HG03521 (cell line): ENCODE results near the gene CACNA2D3.

ENCODE experiments used
- ATAC-seq: cut with Tn5 transposase; IDR thresholded peaks from one replicate; pipeline ENCODE4 v1.9.1; 2021; ENCODE audit warnings: mild to moderate bottlenecking, moderate library complexity; ENCODE audit not compliant: unreplicated experiment

Gene CACNA2D3

DNA sequence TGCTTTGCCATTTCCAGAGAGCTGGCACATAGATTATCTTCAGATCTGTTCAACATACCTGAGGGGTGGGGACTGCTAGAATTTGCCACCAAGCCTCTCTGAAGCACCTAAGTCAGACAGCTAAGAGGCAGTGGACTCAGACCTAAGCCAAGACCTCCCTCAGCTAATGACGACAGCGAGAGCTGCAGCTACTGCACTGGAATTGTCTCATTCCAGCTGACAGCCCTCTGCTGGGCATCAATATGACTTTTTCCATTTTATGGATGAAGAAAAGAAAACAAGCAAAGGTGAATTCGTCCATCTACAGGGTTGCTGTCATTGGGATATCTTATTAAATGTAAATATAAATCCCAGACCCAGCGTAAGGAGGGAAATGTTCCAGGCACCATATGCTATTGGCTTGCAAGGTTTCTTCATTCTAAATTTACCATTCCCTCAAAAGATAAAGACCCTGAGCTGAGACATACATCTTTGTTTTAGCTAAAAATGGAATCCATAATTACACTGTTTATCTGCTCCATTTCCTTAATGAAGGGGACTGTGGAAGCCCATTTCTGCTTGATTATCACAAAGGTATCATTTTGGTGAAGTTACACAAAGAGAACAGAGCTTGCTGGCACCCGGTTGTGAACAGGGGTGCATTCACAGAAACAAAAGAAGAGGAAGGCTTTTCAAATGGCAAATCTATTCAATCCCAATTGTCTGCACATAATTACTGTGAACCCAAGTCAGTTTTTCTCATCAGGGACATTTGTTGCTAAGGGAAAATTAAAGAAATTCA, 891.0 kb downstream of the CACNA2D3 start:
- ATAC-seq = no peak

GRCh38 chr3:55014081-55014480, 891.7 kb downstream of the CACNA2D3 start:
- no peak for ATAC-seq

- ATAC-seq = no peak
Observed at GRCh38 chr3:55014906-55015305, 892.6 kb downstream of the CACNA2D3 start.

- no peak for ATAC-seq
Observed at GRCh38 chr3:55017876-55018275, 895.5 kb downstream of the CACNA2D3 start.

DNA sequence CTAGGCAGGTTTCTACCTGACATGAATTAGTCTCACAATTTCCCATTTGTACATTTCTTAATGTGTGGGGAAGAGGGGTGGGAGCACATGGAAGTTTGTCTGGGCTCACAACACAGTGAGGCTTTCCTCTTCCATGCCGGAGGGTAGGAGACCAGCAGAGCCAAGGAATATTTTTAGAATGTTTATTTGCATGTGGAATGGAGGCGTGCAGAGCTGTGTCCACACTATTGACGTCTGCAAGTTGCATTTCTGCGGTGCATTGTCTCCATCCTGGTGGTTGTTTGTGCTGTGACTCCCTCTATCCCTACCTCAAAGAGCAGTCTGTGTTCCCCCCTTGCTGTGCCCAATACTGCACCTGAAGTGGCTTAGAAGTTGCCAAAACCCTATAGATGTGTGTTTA, 908.6 kb downstream of the CACNA2D3 start:
- ATAC-seq = no peak

DNA sequence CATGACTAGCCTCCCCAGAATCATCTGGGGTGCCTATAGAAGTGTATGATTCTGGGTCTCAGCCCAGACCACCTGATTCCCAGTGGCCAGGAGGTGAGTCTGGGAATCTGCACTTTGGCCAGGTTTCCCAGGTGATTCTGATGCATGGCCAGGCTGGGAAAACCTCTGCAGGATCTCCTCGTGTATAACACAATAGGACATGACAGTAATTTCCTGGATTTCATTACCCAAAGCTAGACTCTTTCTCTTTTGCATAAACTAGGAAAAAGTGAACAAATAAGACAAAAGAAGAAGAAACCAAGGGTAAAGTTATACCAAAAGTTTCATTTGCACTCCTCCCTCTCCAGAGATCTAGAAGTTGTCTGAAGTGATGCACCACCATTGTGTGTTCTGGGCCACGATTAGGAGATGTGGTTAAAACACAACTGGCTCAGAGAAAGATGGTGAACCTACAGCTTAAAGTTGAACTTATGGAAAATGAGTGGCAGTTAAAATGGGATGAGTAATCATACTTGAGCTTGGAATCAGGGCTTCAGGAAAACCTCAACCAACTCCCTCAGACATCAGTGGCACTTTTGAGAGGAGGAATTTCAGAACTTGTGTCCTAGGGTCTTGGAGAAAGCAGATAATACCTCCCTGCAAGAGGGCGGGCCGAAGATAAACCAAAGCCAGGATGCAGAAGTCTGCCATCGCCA, 914.7 kb downstream of the CACNA2D3 start:
- ATAC-seq = no peak

GRCh38 chr3:55042591-55042990, 920.2 kb downstream of the CACNA2D3 start:
- ATAC-seq = no peak

GRCh38 chr3:55044486-55044885, 922.1 kb downstream of the CACNA2D3 start:
- no peak for ATAC-seq

GRCh38 chr3:55059027-55059629, 936.8 kb downstream of the CACNA2D3 start:
- no peak for ATAC-seq

DNA sequence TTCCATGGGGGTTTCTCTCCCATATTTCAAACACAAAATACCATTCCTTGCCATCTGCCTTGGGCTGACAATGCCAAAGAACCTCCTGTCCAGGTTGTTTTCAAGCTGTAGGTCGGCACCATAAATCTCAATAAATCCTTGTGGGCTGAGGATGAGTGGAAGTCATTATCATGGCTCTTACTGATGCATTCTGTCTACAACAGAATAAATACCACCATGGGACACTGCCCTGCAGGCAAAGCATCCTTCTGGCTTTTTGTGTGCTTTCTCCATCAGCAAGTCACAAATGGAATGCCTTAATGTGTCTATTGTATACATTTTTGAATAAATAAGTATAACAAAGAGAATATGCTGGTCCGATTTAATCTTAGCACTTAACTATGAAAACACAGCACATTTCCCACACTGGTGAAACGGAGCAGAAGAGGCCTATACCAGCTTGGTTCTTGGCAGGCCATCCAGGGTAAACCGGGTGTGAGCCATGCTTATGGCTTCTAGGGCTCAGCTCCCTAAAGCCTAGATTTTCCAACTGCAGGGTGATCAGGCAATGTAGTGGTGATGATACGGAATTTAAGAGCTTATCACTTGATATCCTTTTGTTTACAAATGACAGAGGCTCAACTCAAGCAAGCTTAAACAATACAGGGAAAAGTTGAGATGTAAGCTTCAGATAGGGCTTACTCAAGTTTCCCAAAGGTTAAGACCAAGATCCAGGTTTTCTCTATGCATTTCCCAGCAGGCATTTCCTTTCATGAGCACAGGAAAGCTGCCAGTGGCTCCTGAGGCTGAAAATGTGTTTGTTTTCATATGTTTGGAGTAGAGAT, 938.8 kb downstream of the CACNA2D3 start:
- no peak for ATAC-seq

GRCh38 chr3:55061720-55062034, 939.3 kb downstream of the CACNA2D3 start:
- no peak for ATAC-seq

DNA sequence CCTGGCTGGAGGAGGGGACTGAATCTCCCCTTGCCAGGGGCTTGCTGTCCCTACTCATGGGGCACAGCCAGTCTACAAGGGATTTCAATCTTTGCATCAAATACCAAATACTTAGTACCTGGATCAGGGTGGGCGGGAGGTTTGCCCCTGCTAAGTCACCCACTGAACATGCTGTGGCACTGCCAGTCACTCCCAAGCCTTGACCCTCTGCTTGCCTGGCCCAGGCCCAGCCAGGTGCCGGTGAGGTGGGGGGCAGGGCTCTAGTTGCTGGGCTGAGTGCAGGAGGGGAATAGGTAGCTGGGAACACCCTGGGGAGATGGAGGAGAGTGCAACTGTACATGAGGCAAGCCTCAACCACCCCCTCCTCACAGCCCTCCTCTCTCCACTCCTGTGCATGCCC, 941.8 kb downstream of the CACNA2D3 start:
- no peak for ATAC-seq

- ATAC-seq = no peak
Observed at GRCh38 chr3:55065331-55065730, 943.0 kb downstream of the CACNA2D3 start.

- ATAC-seq = no peak
Observed at GRCh38 chr3:55066551-55067047, 944.2 kb downstream of the CACNA2D3 start.

GRCh38 chr3:55069950-55070349, 947.6 kb downstream of the CACNA2D3 start:
- no peak for ATAC-seq

DNA sequence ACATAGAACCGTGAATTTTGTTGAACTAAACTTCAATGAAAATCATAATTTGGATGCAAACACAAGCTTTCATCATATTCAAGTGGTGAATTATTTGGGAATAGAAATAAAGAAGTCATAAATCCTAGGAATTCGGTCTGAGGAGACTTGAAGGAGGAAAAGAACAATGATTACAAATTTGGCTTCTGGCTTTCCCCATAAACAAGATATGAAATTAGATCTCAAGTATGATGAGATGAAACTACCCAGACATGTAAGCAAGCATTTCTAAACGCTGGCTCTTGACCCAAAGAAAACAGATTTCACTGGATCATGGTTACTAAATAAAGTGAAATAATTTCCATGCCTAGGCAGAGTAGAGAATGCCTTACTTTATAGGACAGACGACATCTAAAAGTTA, 952.4 kb downstream of the CACNA2D3 start:
- ATAC-seq = no peak

GRCh38 chr3:55075846-55076245, 953.5 kb downstream of the CACNA2D3 start:
- no peak for ATAC-seq

DNA sequence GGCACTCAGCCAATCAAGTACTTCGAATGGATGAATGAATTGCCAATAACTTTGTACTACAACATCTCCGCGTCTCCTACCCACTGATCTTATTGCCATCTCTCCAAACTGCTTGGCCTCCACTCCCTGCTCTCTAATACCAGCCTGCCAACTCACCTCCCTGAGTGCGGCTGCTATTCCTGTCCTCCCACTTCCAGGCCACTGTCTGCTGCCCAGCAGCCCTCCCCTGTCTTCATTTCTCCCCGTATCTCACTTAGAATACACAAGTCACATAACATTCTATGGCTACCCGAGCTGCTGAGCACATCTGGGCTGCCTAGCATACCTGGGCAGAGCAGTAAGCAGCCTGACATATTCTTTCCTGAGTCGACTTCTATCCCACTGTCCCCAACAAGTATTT, 955.4 kb downstream of the CACNA2D3 start:
- ATAC-seq = no peak

GRCh38 chr3:55078876-55079275, 956.5 kb downstream of the CACNA2D3 start:
- no peak for ATAC-seq

DNA sequence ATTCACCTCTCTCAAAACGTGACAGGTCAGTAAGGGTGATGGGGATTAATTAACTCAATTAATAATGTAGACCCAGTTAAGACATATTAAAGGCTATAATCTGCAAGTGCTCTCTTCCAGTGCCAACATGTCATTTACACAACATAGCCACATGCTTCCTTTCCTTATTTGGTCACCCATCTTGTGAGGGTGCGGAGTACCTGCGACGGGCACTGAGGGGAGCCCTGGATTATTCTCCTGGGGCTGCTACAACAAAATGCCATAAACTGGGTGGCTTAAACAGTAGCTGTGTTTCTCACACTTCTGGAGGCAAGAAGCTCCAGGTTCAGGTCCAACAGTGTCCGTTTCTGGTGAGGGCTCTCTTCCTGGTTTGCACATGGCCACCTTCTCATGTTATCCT, 962.9 kb downstream of the CACNA2D3 start:
- ATAC-seq = no peak

GRCh38 chr3:55089211-55089610, 966.9 kb downstream of the CACNA2D3 start:
- ATAC-seq = no peak
